H1 (cell line): ENCODE measurements around the gene REELD1. TPM values are rescaled to one million over a fixed set of nuclear protein-coding genes. Genes with fewer than 3 reads are reported as not detected.

Experiments
- CTCF ChIA-PET: fragments of 300-600 bp; sonication (Branson Sonifier 250); formaldehyde crosslinking; loops from one replicate; lab custom pipeline; 2021; ENCODE audit not compliant: partially characterized antibody; lab: Charles Lee
- POLR2A ChIA-PET: fragments of 300-600 bp; sonication (Branson Sonifier 250); formaldehyde crosslinking; loops from one replicate; lab custom pipeline; 2021; ENCODE audit warnings: inconsistent platforms; ENCODE audit not compliant: partially characterized antibody; lab: Charles Lee
- DNase-seq, 2 experiments: peaks; one replicate each; pipeline versions ENCODE4 v3.0.0 to v3.0.0-alpha.2; 2010 to 2022; ENCODE audit warnings: low spot score in 2 of 2, low read depth in 1 of 2, mixed read lengths in 1 of 2
- FAIRE-seq: peaks from 2 replicates; lab custom pipeline; 2011; peaks lifted over from hg19 to GRCh38; lab: Jason Lieb, UNC
- H2AFZ ChIP-seq: 2 replicates; pipeline ENCODE4 v1.8.1; 2012; ENCODE audit warnings: low read length, inconsistent platforms
- H2AK5ac ChIP-seq: 2 replicates; pipeline ENCODE4 v1.6.1; 2013; ENCODE audit warnings: low read depth, low read length
- H2BK120ac ChIP-seq: replicated peaks from 2 replicates; pipeline ENCODE3; 2013; ENCODE audit warnings: low read depth, low read length, inconsistent platforms
- H2BK12ac ChIP-seq: 2 replicates; pipeline ENCODE4 v1.6.1; 2013; ENCODE audit warnings: low read depth, low read length
- H2BK15ac ChIP-seq: 2 replicates; pipeline ENCODE4 v1.6.1; 2013; ENCODE audit warnings: low read length
- H2BK20ac ChIP-seq: 2 replicates; pipeline ENCODE4 v1.6.1; 2013; ENCODE audit warnings: low read length
- H2BK5ac ChIP-seq: 2 replicates; pipeline ENCODE4 v1.6.1; 2013; ENCODE audit warnings: low read depth, low read length
- H3K14ac ChIP-seq: 2 replicates; pipeline ENCODE4 v1.6.1; 2013; ENCODE audit warnings: inconsistent platforms; ENCODE audit not compliant: insufficient read length
- H3K18ac ChIP-seq: 2 replicates; pipeline ENCODE4 v1.6.1; 2013; ENCODE audit warnings: low read length; ENCODE audit errors: extremely low read depth
- H3K23ac ChIP-seq: 2 replicates; pipeline ENCODE4 v1.6.1; 2013; ENCODE audit warnings: inconsistent platforms; ENCODE audit not compliant: insufficient read length
- H3K23me2 ChIP-seq: 2 replicates; pipeline ENCODE4 v1.6.1; 2013; ENCODE audit warnings: low read depth, low read length
- H3K27ac ChIP-seq: 2 replicates; pipeline ENCODE4 v1.6.1; 2011; ENCODE audit warnings: low read depth, low read length, inconsistent platforms
- H3K27me3 ChIP-seq, 4 experiments: replicated peaks in 1 of 4; 1 replicate in 1 of 4; 2 replicates in 3 of 4; pipeline versions ENCODE4 v1.6.1 to v1.8.1; 2011 to 2013; ENCODE audit warnings: low read length in 3 of 4, mild to moderate bottlenecking in 3 of 4, inconsistent platforms in 2 of 4, mixed read lengths in 2 of 4, moderate library complexity in 1 of 4; ENCODE audit not compliant: control insufficient read depth in 3 of 4, insufficient read depth in 3 of 4; ENCODE audit errors: extremely low read depth in 1 of 4
- H3K36me3 ChIP-seq, 4 experiments: 2 replicates each; pipeline versions ENCODE4 v1.6.1 to v1.8.1; 2011 to 2013; ENCODE audit warnings: mild to moderate bottlenecking in 4 of 4, low read length in 3 of 4, moderate library complexity in 2 of 4, control low read depth in 1 of 4, inconsistent platforms in 1 of 4; ENCODE audit not compliant: insufficient read depth in 4 of 4, control insufficient read depth in 2 of 4
- H3K4ac ChIP-seq: replicated peaks from 2 replicates; pipeline ENCODE3; 2013; ENCODE audit warnings: low read length, low read depth, mixed read lengths, inconsistent platforms; ENCODE audit not compliant: insufficient read length
- H3K4me1 ChIP-seq, 4 experiments: replicated peaks in 1 of 4; 1 replicate in 1 of 4; 2 replicates in 3 of 4; pipeline versions ENCODE4 v1.6.1 to v1.8.1; 2011 to 2013; ENCODE audit warnings: low read length in 3 of 4, inconsistent platforms in 2 of 4, mixed read lengths in 1 of 4; ENCODE audit not compliant: insufficient read depth in 4 of 4, control insufficient read depth in 3 of 4
- H3K4me2 ChIP-seq, 2 experiments: 2 replicates each; pipeline versions ENCODE4 v1.6.1 to v1.8.1; 2011 to 2013; ENCODE audit warnings: low read depth in 2 of 2, low read length in 2 of 2, control low read depth in 1 of 2, inconsistent platforms in 1 of 2, mild to moderate bottlenecking in 1 of 2; ENCODE audit not compliant: insufficient read depth in 1 of 2
- H3K4me3 ChIP-seq, 4 experiments: fragments of 200-600, 300-600 bp in 1 of 4; sonication (generic), shearing (Covaris generic), sonication (Bioruptor Twin) in 1 of 4; 2 replicates each; pipeline versions ENCODE4 v1.5.1 to v1.8.1; 2011 to 2016; ENCODE audit warnings: low read length in 4 of 4, low read depth in 3 of 4, control low read depth in 2 of 4, inconsistent platforms in 2 of 4, mild to moderate bottlenecking in 2 of 4, mixed read lengths in 1 of 4, moderate library complexity in 1 of 4; ENCODE audit not compliant: insufficient read depth in 2 of 4; ENCODE audit errors: extremely low read depth in 1 of 4
- H3K56ac ChIP-seq: replicated peaks from 2 replicates; pipeline ENCODE3; 2013; ENCODE audit warnings: low read depth, mild to moderate bottlenecking, mixed read lengths, low read length, inconsistent platforms; ENCODE audit not compliant: insufficient read length
- H3K79me1 ChIP-seq: 2 replicates; pipeline ENCODE4 v1.6.1; 2013; ENCODE audit warnings: low read depth, low read length, control low read depth
- H3K79me2 ChIP-seq, 2 experiments: 2 replicates each; pipeline versions ENCODE4 v1.6.1 to v1.8.1; 2012 to 2013; ENCODE audit warnings: low read length in 2 of 2, mild to moderate bottlenecking in 2 of 2, inconsistent platforms in 1 of 2; ENCODE audit not compliant: insufficient read depth in 2 of 2, control insufficient read depth in 1 of 2
- H3K9ac ChIP-seq, 4 experiments: replicated peaks in 1 of 4; 1 replicate in 1 of 4; 2 replicates in 3 of 4; pipeline versions ENCODE4 v1.6.1 to v1.8.1; 2011 to 2013; ENCODE audit warnings: low read depth in 3 of 4, low read length in 3 of 4, control low read depth in 2 of 4, mild to moderate bottlenecking in 2 of 4, moderate library complexity in 2 of 4, inconsistent platforms in 1 of 4; ENCODE audit errors: extremely low read depth in 1 of 4
- H3K9me3 ChIP-seq, 2 experiments: 2 replicates each; pipeline versions ENCODE4 v1.6.1 to v1.8.1; 2012 to 2013; ENCODE audit warnings: mild to moderate bottlenecking in 2 of 2, moderate library complexity in 2 of 2, control low read depth in 1 of 2, inconsistent platforms in 1 of 2, low read depth in 1 of 2, low read length in 1 of 2, mixed read lengths in 1 of 2; ENCODE audit not compliant: insufficient read depth in 2 of 2
- H4K20me1 ChIP-seq, 2 experiments: replicated peaks in 1 of 2; 2 replicates each; pipeline versions ENCODE3 to v1.8.1; 2011 to 2013; ENCODE audit warnings: inconsistent platforms in 2 of 2, low read length in 2 of 2, mild to moderate bottlenecking in 1 of 2; ENCODE audit not compliant: insufficient read depth in 2 of 2, control insufficient read depth in 1 of 2
- H4K5ac ChIP-seq: 2 replicates; pipeline ENCODE4 v1.6.1; 2013; ENCODE audit warnings: low read length, low read depth, mixed read lengths, inconsistent platforms; ENCODE audit not compliant: insufficient read length
- H4K8ac ChIP-seq: 2 replicates; pipeline ENCODE4 v1.8.0; 2013; ENCODE audit warnings: mild to moderate bottlenecking, moderate library complexity, low read length, inconsistent platforms; ENCODE audit not compliant: insufficient read depth; ENCODE audit errors: extremely low read depth
- H4K91ac ChIP-seq: replicated peaks from 2 replicates; pipeline ENCODE3; 2013; ENCODE audit warnings: low read length, mixed read lengths, inconsistent platforms; ENCODE audit not compliant: insufficient read length
- CEBPB ChIP-seq: IDR thresholded peaks from 2 replicates; pipeline ENCODE4 v1.6.1; 2012; ENCODE audit warnings: low read depth, low read length
- CTBP2 ChIP-seq: IDR thresholded peaks from 2 replicates; pipeline ENCODE4 v1.7.0; 2011; ENCODE audit warnings: borderline replicate concordance, mild to moderate bottlenecking, moderate library complexity, mixed read lengths, low read length; ENCODE audit not compliant: insufficient read depth, insufficient read length
- KDM5A ChIP-seq: fragments of 200-600 bp; IDR thresholded peaks from 2 replicates; pipeline ENCODE4 v1.7.1; 2012; ENCODE audit warnings: mild to moderate bottlenecking, low read length, inconsistent platforms, mixed read lengths
- POU5F1 ChIP-seq: IDR thresholded peaks from 2 replicates; pipeline ENCODE4 v1.6.1; 2011; ENCODE audit warnings: low read depth, mild to moderate bottlenecking, low read length, moderate library complexity
- RNF2 ChIP-seq: fragments of 200-900, 300-1000 bp; sonication (generic); IDR thresholded peaks from 2 replicates; pipeline ENCODE4 v1.7.1; 2016; ENCODE audit warnings: borderline replicate concordance, low read depth, mild to moderate bottlenecking, antibody characterized with exemption, low read length; ENCODE audit not compliant: poor library complexity, severe bottlenecking; ENCODE audit errors: missing control alignments
- RXRA ChIP-seq: IDR thresholded peaks from 2 replicates; pipeline ENCODE4 v1.6.1; 2011; ENCODE audit warnings: low read depth, mild to moderate bottlenecking, low read length, moderate library complexity; ENCODE audit not compliant: insufficient read depth
- TAF1 ChIP-seq: IDR thresholded peaks from 2 replicates; pipeline ENCODE4 v1.6.1; 2011; ENCODE audit warnings: mild to moderate bottlenecking, low read depth, low read length
- WGBS, 2 experiments: shearing (Covaris generic) in 1 of 2; methylation state at CpG; one replicate each; pipeline versions ENCODE4 v1.1.6 to v1.1.7; 2013 to 2015; ENCODE audit warnings: low lambda C conversion rate in 2 of 2, mixed read lengths in 2 of 2, inconsistent platforms in 1 of 2, low coverage in 1 of 2, missing lambda C conversion rate in 1 of 2; ENCODE audit not compliant: insufficient replicate concordance in 2 of 2, insufficient coverage in 1 of 2, insufficient read length in 1 of 2; ENCODE audit errors: extremely low coverage in 1 of 2, missing lambda C conversion rate in 1 of 2; 5-methylcytosine and 5-hydroxymethylcytosine counted together
- long read RNA-seq, 2 experiments: library from RNA in 1 of 2; library from capped mRNA in 1 of 2; stranded (forward); transcript quantifications; one replicate each; pipeline ENCODE4 v2.0.0, GENCODE V29; 2021; ENCODE audit warnings: inconsistent platforms in 1 of 2
- polyA minus RNA-seq, 3 experiments: library from RNA; depleted of rRNA, polyadenylated mRNA; stranded (reverse); fragments of >200 nt; gene quantifications; 1 replicate in 2 of 3; 2 replicates in 1 of 3; pipeline ENCODE4 v1.2.3, GENCODE V29; 2011
- polyA plus RNA-seq, 7 experiments: library from polyadenylated mRNA; depleted of rRNA in 3 of 7; stranded (reverse) in 5 of 7; unstranded in 2 of 7; fragments of >200 nt in 5 of 7; fragments of 200-250 nt in 2 of 7; gene quantifications; 1 replicate in 5 of 7; 2 replicates in 1 of 7; 4 replicates in 1 of 7; pipeline versions ENCODE4 v1.2.1 to v1.2.3, GENCODE V29; 2011 to 2013; ENCODE audit warnings: missing spikeins in 2 of 7, mixed read lengths in 2 of 7
- total RNA-seq: library from RNA; stranded (reverse); fragmentation: NEBNext Ultra II Directional; extraction: Animal tissue kit (Norgen Biotek cat#: 25700); gene quantifications from 2 replicates; pipeline ENCODE4 v1.2.1, GENCODE V29; 2021
- TF ChIP-seq, protein P1 (sequence below): IDR thresholded peaks from 2 replicates; pipeline ENCODE4 v1.6.1; 2011; ENCODE audit warnings: low read depth, mild to moderate bottlenecking, low read length; ENCODE audit not compliant: insufficient read depth
- TF ChIP-seq, protein P2 (sequence below): IDR thresholded peaks from 2 replicates; pipeline ENCODE4 v1.6.1; 2012; ENCODE audit warnings: inconsistent platforms

REELD1 gene
- not detected in 2 replicates for total RNA-seq
- polyA plus RNA-seq (2011; rRNA removed): 0.03 TPM in 2 replicates
- polyA plus RNA-seq (2011; cell fraction: cytosol; rRNA removed): not detected
- polyA plus RNA-seq (2011; cell fraction: nucleus; rRNA removed): 0.58 TPM
- polyA plus RNA-seq (2012, experiment 1 of 2): not detected in 4 replicates
- not detected for polyA plus RNA-seq (2012, experiment 2 of 2)
- polyA plus RNA-seq (2013, experiment 1 of 2): not detected
- polyA plus RNA-seq (2013, experiment 2 of 2): not detected
- 0.19 TPM in 1 of 2 replicates, not detected in the other for polyA minus RNA-seq (2011; rRNA and poly(A)+ RNA removed)
- not detected for polyA minus RNA-seq (2011; cell fraction: cytosol; rRNA and poly(A)+ RNA removed)
- polyA minus RNA-seq (2011; cell fraction: nucleus; rRNA and poly(A)+ RNA removed): not detected
- long read RNA-seq, experiment 1: 0 reads
- long read RNA-seq, experiment 2: 0 reads

DNA sequence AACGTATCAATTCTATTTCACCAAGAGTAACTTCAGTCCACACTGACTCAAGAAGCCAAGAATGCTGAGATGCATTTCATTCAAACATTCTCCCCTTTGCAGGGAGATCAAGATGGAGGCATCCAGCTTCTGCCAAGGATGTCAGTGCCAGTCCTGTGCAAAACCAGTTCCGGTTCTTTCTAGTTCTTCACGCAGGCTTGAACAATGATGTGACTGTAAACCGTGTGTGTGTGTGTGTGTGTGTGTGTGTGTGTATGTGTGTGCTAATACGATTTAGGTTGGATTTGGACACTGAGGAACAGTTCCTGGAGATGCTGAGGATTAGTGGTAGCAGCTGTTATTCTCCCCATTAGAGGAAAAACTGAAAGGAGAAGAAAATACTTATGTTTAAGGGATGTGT, at the start of gene REELD1:
Gene REELD1 (plus strand): TSS at position 301 of the 400 bp plus-strand sequence. CDS start 2,415 bp downstream, outside the sequence.
- Histone ChIP-seq H3K4me3 (no peak within 1 kb of the TSS), H3K9me3 (no peaks in the 10 kb centered on the region), H3K56ac (no peak within 1 kb of the TSS), H2AK5ac (no peak within 1 kb of the TSS), H3K79me2 (no peaks in the 10 kb centered on the region), H3K23me2 (no peaks in the 10 kb centered on the region), H3K4me2 (no peak within 1 kb of the TSS), H3K36me3 (no peaks in the 10 kb centered on the region), H2BK12ac (no peak within 1 kb of the TSS), H3K23ac (no peak within 1 kb of the TSS), H2BK120ac (no peak within 1 kb of the TSS), H3K27me3 (no peaks in the 10 kb centered on the region), H3K14ac (no peak within 1 kb of the TSS), H3K18ac (no peak within 1 kb of the TSS), H4K20me1 (no peaks in the 10 kb centered on the region), H4K8ac (no peak within 1 kb of the TSS), H3K27ac (no peak within 1 kb of the TSS), H4K5ac (no peak within 1 kb of the TSS), H3K9ac (no peak within 1 kb of the TSS), H3K4me1 (no peaks in the 10 kb centered on the region), H2BK5ac (no peak within 1 kb of the TSS), H2BK20ac (no peak within 1 kb of the TSS), H2BK15ac (no peak within 1 kb of the TSS), H3K4ac (no peak within 1 kb of the TSS), H2AFZ (no peak within 1 kb of the TSS), H3K79me1 (no peaks in the 10 kb centered on the region), H4K91ac (no peak within 1 kb of the TSS)
- ChIA-PET POLR2A (no interaction called here), CTCF (interaction anchor here (0.7 to 1.0 kb wide), 2 partner anchors 90 to 103 kb away, joined by 3 read pairs; no protein-coding TSS in a partner anchor)
- no peak for FAIRE-seq
- DNase-seq: no peak
- 74% methylated on average over 5 of the region's 5 CpGs; no CpG with 5 or more reads in 1 of the 2 experiments for WGBS, 2 experiments
- TF ChIP-seq RXRA (no peak), TAF1 (no peak), KDM5A (no peak), CTBP2 (no peak), RNF2 (no peak), CEBPB (no peak), POU5F1 (no peak)
- TF ChIP-seq, protein P1, sequence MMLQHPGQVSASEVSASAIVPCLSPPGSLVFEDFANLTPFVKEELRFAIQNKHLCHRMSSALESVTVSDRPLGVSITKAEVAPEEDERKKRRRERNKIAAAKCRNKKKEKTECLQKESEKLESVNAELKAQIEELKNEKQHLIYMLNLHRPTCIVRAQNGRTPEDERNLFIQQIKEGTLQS: no peak
- TF ChIP-seq, protein P2, sequence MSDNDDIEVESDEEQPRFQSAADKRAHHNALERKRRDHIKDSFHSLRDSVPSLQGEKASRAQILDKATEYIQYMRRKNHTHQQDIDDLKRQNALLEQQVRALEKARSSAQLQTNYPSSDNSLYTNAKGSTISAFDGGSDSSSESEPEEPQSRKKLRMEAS: no peak
